ENCODE measurements around the gene MGMT.

DNA sequence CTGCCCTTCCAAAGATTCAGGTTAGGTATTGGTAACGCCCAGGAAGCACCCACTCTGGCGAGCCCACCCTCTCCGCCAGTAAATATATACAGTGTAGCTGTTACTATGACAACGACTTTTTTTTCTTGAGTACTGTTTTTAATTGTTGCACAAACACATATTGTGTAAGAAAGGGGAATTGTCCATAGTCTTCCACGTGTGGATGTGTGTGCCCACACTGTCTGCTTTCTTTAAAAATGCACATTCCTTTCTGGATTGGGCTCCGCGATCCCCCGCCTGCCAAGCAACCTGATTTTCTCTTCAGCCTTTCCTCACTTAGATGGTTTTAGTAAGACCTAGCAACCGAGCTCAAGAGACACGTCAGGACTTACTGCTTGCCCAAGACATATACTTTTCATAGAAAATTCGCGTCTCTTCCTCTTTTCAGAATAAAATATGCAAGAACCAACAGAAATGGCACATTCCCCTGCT is 249.2 kb downstream of the MGMT start:
- no peak for TF ChIP-seq EZH2 (IDR thresholded peaks at IDR 0.05; ENCODE audit: low read depth)
- TF ChIP-seq, protein P1, sequence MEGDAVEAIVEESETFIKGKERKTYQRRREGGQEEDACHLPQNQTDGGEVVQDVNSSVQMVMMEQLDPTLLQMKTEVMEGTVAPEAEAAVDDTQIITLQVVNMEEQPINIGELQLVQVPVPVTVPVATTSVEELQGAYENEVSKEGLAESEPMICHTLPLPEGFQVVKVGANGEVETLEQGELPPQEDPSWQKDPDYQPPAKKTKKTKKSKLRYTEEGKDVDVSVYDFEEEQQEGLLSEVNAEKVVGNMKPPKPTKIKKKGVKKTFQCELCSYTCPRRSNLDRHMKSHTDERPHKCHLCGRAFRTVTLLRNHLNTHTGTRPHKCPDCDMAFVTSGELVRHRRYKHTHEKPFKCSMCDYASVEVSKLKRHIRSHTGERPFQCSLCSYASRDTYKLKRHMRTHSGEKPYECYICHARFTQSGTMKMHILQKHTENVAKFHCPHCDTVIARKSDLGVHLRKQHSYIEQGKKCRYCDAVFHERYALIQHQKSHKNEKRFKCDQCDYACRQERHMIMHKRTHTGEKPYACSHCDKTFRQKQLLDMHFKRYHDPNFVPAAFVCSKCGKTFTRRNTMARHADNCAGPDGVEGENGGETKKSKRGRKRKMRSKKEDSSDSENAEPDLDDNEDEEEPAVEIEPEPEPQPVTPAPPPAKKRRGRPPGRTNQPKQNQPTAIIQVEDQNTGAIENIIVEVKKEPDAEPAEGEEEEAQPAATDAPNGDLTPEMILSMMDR (conservative IDR thresholded peaks at IDR 0.05), result no peak

Measured in PC-9 (cell line).